Measurements from ENCODE around the gene EPHB1.
A peak's percentile ranks its signal among the peaks of the same experiment; 100 is the strongest.
"Not testable (repeated sequence)": the region's sequence is repeated elsewhere in the genome, so short reads cannot be mapped to it uniquely, and the experiment has no call there.

Gene EPHB1

DNA sequence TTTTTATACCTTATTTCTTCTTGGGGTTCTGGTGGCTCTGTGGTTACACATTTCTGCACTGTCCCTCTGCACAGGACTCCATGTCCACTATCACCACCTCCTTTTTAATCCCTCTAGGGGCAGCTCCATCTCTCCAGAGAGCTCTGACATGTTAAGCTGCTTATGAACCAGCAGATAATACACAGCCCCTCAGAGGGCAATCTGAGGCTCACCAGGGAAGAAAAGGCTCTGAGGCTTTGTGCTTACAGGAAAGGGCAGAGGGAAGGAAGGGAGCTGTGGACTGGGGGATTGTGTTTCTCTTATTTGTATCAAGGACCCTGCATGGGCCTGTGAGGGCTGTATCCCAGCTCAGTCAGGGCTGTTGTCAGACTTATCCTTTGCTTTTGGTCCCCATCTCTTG is 164.5 kb downstream of the EPHB1 start:
- DNase-seq = no peak

DNA sequence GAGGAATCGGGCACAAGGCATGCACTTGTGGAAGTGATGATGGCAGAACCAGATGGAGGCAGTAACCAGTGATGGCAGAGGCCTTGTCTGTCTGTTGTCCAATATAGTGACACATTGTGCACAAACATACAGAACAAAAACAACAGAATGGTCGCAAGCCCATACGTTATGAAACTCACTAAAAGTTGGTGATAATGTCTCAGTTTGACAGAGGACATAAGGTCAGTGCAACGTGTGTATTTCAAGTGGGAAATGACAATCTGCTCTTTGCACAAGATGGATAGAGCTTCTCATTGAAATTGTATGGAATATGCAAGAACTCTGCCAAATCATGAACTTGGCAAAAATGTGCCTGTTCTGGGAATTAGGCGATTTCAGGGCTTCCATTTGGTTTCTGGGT is 169.2 kb downstream of the EPHB1 start:
- DNase-seq = no peak

DNA sequence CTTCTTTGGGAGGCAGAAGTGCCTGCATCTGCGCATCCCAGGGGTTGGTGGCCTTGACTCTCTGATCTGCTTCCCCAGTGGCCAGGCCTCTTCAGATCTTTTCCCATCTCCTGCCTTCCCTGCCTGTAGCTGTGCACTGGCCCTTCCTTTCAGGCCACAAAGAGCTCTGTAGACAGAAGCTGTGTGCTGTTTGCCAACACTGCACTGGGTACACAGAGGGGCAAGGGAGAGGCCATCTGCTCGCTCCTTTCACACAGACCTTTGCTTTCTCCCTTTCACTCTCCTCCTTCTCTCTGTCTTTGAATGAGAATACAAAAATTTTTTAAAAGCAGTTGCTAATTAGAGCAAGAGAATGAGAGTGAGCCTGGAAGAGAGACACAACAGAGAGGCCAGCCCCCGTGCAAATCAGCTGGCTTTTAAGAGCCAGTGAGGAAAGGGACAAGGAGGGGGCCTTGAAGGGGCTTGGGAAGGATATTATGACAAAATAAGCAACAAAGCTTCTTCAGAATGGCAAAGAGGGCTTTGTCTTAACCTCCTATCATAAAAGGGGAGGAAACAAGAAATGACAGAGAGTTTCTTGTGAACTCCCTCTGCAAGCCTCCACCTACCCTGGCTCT is 170.9 kb downstream of the EPHB1 start:
- DNase-seq = no peak

DNA sequence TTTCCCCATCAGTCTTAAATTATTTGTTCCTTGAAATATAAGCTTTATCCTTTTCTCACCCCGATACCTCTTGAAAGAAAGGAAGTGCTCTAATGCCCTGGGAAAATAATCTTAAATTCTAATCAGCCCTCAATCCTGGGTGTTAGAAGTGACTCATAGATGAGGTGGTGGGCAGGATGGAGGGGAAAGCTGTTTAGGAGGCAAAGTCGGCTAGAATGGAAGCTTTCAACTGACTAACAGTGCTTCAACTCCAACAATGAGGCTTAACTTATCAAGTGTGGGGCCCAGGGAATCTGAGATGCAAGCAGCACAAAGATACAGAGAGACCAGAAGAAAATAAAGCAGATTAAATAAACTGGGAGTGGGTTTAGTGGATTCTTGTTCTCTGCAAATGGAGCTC is 175.8 kb downstream of the EPHB1 start:
- no peak for DNase-seq

DNA sequence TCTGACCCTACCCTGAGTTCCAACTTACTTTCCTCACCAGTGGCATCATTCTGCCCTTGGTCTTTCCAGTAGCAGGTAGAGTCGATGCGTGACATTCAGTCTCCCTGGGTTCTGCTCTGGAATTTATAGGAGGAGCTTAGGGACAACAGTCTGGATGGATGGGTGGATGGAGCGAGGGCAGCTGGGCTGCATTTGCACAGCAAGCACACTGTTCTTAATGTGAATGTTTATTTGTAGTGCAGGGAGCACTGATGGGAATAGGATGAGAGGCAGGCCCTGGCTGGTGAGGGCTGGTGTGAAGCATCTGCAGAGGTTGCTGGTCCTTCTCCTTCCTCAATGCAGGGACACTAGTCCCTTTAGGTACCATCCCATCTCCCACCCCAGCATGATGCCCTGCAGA is 176.2 kb downstream of the EPHB1 start:
- no peak for DNase-seq

DNA sequence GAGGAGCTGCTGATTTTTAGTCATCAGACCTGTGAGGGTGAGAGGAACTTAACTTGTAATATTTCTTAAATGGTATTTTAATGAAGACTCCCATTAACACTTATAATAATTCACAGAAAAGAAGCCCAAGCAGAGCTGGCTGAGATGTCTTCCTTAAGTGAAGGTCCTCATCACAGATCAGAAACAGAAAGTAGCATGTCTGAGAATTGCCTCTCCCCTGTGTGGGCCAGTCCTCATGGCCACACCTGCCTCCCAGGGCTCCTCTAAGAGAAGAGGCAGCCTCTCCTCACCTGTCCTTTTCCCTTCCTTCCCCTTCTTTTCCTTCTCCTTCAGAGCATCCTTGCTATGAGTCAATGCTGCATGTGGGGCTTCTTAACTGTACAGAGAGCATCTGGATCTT is 176.8 kb downstream of the EPHB1 start:
- DNase-seq = not testable (repeated sequence)

DNA sequence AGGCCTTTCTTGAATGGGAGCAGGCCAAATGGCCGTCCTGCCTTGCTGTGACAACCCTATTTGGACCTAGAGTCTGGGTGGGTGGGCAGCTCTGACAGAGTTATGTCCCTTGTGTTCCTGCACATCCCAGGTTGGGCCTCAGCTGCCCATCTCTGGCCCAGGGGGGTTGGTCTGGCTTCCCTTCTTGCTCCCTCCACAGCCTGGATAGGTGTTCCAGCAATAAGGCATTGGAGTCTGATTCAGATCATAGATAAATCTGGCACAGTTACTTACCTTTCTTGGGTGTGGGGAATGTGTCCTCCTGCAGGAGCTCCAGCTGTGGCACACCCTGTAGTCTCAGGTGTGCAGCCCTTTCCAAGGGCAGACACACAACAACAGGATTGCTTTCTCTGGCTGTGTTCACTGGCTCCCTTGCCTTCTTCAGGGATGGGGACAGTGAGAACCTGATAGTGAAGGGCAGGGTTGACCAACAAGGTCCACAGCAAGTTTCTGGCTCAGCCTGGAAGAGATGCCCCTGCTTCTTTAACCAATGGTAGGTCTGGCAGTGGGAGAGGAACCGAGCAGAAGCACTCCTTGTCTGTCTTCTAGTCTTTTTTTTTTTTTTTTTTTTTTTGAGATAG is 177.9 kb downstream of the EPHB1 start:
- no peak for DNase-seq

DNA sequence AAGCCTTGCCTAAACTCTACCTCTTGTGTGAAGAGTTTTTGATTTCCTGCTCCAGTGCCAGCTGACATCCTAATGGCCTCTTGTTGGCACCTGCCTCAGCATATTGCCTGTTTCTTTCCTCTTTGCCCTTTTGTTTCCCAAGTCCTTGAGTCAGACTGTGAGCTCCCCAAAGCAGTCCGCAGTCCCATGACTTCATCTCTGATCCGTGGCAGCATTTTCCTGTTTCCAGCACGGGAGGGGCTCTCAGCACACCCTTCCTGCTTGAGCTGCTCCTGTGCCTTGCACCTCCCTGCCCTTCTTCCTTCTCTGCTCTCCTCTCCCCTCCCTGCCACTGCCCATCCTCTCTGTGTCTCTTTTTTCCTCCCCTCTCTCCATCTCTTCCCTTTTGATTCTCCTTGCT is 179.6 kb downstream of the EPHB1 start:
- peak; percentile 92 for DNase-seq

DNA sequence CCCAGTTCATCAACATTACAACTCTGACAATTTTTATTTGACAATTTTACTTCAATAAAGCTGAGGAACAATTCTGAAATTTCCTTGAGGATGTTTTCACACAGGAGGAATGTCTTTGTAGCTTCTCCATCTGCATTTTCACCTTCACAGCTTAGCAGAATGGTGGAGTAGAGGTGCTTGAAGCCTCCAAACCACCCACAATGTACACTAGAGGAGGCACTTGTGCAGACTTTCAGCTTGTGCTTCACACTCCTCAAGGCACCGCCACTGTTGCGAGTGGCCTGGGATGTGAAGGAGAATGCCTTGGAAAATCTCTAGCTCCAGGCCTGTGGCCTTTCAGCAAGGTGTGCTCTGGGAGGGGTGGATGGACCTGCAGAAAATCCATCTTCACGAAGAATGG is 181.9 kb downstream of the EPHB1 start:
- DNase-seq = no peak

DNA sequence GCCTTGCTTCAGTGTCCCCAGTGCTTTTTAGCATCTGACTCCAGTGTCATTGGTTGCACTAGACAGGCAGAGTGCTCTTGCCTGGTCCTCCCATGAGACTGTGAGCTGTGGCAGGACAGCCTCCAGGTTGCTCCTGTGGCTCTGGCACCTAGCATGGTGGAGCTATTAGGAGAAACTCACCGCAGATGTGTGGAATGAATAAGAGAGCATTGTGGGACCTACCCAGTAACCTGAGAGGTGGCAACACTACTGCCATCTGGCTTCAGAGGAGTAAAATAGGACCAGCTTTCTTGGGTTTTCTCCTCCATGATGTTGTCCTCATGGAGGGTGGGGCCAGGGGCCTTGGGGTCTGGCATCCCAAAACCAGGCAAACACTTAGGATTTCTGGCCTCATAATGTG is 183.6 kb downstream of the EPHB1 start:
- no peak for DNase-seq

DNA sequence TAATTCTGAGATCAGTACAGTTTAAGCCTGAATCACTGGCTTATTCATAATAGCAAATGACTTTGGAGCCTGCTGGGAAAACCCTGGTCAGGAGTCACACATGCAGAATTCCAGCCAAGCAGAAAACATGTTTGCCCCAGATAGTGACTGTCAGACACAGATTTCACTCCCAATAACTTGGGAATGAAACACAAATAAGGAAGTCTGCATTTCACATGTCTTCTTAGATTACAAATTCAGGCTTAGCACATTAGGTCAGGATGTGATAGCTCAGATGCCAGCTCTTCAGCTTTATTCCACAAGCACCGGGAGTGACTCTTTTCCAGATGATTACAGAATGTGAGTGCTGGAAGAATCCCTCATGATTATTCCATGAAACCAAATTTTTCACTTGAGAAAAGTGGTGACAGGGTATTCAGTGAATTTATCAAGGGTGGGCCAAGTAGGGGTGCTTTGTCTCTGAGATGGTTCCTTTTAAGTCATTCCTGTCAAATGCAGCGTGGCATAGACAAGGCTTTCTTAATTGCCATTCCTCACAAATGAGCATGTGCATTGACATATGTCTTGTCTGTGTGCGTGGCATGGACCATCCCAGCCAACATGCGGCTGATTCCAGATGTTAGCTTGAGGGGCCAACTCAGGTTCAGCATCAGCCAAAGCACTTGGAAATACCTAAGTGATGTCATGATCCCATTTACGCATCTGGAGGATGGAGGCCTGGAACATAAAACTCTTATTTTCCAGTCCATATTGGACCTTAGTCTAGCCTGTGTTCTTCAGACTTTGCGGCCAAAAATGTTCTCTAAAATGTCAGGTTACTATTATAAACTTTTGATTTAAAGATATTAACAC is 191.0 kb downstream of the EPHB1 start:
- no peak for DNase-seq

DNA sequence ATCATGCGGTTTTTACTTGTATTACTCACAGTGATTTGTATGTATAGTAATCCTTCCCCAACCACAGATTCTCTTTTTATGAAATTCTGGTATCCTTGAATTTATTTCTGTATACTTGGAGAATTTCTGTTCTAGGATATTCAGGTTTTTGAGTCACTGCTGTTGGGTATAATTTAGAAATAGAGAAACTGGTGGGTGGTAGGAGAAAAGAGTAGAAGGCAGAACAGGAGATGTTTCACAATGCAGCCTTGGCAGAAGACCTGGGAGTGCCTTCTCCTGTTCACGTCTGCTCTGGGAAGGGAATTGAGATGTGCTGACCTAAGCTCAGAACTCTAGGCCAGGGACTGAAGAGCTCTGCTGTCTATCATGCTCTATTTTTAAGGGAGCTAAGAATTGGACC is 193.6 kb downstream of the EPHB1 start:
- no peak for DNase-seq

DNA sequence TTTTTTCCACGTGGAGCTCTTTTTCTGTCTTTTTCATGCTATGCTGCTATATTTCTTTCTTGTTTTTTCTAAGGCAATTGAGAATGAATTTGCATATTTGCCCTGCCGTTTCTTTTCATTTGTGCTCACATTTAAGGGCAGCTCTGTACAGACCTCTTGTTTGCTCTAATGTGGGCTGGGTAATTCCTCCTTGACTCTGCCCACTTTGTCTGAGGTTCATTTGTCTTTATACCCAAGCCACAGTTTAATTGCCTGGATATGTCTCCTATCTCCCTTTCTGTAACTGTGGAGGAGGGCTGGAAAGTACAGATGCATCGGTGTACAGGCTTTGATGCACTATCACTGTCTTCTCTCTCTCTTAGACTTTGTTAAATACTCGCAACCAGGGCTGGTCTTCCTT is 195.9 kb downstream of the EPHB1 start:
- DNase-seq = no peak

DNA sequence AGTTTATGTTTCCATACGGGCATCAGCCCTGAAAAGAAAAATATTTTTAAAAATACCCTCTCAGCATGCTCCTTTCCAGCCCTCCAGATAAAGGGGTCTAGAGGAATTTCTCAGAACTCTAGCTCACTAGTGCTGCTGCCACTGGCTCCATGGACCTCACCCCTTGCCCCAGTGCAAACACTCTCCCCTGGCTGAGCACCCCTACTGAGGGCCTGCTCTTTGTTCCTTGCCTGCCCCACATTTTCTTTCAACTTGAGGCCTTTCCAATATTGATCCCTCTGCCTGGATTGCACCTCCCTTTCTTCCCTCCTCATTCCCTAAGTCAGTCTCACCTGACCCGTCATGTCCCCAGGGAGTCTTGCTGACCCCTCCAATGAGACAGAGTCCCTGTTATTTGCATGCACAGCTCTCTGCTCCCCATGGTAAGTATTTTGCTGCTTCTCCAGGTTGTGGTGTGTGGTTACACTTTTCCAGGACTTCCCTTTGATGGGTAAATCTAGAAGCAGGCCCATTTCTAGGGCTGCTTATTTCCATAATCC is 196.5 kb downstream of the EPHB1 start:
- no peak for DNase-seq

DNA sequence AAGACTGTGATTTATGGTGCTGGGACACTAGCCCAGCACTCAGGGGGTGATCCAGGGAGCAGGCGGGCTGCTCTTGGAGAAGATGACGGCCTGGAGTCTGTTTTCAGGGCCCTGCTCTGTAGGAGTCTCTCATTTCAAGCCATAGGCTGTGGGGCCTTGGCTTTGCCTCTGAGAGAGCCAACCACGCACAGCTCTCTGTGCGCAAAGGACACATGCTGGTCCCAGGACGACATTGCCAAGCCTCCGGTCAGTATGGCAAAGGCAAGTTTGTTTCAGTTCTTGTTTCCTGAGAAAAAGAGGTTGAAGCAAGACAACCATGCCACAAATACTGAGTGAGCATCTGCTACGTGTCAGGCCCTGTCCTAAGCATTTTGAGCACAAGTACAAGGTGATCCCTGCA is 197.1 kb downstream of the EPHB1 start:
- no peak for DNase-seq

DNA sequence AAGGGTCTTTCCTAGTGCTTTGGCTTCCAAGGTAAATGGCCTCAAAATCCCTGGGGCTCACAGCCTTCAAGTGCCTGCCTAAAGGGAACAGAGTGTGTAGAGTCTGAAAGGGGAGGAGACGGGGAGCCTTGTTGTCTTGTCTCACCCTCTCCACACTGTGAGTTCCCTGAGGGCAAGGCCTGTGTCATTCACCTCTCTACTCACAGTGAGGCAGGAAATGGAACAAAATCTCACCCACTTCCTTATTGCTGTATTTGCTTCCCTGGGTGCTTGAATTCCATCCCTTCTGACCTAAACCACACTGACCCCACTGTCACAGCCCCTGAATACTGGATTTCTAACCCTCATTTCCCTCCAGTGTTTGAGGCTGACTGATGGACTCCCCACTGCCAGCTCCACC is 197.5 kb downstream of the EPHB1 start:
- no peak for DNase-seq

DNA sequence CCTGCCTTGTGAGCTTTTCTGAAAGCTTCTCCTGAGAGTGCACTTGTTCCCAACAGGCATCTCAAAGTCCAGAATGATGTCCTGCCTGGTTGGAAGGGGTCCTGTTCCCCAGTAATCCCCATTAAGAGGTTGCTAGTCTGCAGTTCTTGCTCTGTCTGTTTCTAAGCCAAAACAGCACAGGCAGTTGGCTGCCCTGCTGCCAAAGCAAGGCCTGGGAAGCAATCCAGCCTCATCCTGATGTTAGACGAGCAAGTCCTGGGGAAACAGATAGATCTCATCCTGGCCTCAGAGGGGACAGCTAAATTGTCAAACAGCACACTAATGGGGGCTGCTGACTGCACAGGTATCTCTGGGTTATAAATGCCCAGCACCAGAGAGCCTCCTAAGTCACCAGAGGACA is 198.0 kb downstream of the EPHB1 start:
- DNase-seq = no peak

DNA sequence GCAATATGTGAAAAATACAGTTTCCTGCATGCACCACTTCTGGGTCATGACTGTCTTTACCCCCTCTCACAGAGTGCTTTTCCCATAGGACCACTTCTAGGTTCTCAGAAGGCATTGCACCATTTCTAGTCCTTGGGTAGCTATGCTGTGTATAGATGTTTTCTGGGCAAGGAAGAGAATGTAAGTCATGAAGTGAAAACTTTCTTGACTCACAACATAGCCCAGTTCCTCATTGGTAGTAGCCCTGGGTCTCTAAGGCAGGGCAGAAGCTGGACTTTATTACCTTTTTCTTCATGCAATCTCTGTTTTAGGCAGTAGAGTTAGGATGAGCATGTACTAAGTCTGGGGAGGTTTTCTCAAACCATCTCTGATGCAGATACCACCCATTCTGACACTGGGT is 203.1 kb downstream of the EPHB1 start:
- DNase-seq = no peak

DNA sequence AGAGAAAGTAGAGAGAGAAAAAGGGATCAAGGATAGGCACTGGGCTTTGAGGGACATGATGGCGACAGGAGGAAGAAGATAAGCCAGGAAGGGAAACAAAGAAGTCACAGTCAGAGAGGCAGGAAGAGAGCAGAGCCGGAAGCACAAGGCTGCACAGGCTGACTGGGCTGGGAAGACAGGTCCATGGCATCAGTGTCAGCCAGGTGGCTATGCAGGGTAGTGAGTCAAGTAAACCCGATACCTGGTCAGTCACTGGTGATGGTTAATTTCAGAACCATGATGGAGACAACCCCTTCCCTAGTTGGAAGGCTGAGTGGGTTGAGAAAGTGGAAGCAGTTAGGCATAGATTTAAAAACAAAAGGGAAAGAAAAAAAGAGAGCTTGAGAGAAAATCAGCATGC is 203.8 kb downstream of the EPHB1 start:
- no peak for DNase-seq

DNA sequence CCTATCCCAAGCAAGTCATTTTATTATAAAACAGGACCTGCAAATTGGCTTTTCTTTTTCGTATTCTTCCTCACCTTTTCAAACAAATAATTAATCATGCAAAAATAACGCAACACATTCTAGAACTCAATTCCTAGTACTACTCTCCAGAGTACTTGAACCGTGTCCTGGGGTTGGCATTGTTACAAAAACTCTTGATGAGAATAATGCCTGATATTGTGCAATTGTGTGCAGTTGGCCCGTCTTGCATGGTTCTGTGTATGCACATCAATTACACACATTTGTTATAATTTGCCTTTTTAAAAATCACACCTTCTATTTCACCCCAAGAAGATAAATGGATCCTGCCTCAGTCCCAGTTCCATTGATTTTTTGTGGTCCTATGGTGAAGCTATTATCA is 205.4 kb downstream of the EPHB1 start:
- DNase-seq = peak; percentile 81

DNA sequence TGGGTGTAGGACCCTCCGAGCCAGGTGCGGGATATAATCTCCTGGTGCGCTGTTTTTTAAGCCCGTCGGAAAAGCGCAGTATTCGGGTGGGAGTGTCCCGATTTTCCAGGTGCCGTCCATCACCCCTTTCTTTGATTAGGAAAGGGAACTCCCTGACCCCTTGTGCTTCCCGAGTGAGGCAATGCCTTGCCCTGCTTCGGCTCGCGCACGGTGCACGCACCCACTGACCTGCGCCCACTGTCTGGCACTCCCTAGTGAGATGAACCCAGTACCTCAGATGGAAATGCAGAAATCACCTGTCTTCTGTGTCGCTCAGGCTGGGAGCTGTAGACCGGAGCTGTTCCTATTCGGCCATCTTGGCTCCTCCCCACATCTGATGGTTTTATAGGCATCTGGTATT is 210.6 kb downstream of the EPHB1 start:
- not testable (repeated sequence) for DNase-seq

DNA sequence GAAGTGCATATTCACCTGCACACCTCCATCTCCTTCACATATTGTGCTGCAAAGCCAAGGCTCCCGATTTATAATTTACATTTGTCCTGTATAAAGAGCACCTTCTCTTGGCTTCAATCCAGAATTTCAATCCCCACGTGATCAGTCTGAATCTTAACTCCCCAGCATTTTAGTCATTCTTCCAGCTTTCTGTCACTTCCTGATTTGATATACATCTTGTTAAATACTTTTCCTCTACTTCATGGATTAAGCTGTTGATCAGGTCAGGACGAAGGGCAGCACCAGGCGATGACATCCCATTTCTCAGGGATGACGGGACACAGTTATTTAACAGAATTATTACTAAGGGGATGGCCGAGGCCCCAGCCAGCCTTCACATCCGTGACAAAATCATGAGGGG is 212.5 kb downstream of the EPHB1 start:
- DNase-seq = no peak

DNA sequence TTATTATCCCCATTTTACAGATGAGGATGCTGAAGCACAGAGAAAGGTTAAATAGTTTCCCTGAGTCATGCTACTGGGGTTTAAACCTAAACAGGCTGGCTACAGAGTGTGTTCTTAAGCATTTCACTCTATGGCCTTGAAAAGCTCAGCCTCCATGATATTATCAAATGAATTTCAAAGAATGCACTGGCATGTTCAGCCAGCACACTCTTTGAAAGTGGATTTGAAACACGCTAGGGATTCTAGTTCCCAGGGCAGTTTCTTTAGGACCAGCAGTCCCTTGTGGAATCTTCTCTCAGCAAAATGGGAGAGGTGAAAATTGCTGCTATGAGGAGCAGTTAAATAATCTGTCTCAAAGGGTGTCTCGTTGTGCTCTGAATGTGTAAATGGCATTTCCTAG is 213.3 kb downstream of the EPHB1 start:
- DNase-seq = no peak

DNA sequence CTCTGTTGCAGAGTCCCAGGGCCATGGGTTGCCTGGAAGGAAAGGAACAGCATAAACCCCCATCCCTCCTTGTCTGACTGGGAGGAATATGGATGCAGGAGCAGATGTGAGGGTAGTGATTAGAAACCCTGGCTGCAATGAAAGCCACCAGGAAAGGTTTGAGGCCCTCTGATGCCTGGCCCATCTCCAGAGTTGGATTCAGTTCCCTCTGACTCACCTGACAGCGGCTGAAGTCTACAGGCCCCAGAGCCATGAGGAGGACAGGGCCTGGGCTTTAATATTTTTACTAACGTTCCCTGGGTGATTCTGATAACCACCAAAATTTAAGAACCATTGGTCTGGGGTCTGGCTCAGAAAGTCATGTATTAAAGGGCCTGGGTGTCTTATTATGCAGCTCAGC is 214.0 kb downstream of the EPHB1 start:
- no peak for DNase-seq

Data from NCI-H1105 (cell line).